K562 (cell line): ENCODE results near the gene BEX3. TPM values are rescaled to one million over a fixed set of nuclear protein-coding genes. Genes with fewer than 3 reads are reported as not detected.

ENCODE experiments used
- ATAC-seq: fragments of 200-7000 bp; cut with Tn5 transposase; 3 replicates; pipeline ENCODE4 v1.9.1; 2020; ENCODE audit warnings: moderate library complexity
- BruUV-seq: library from RNA; stranded (reverse); fragments of 400-500 nt; replicated peaks from 2 replicates; lab custom pipeline; 2021; lab: Mats Ljungman, UMichigan
- CTCF ChIA-PET: fragments of 300-600 bp; formaldehyde crosslinking; extraction: SDS; loops from one replicate; lab custom pipeline; 2021; ENCODE audit warnings: low intra/inter-chr PET ratio; lab: Yijun Ruan, JAX
- POLR2A ChIA-PET: fragments of 300-600, 350-650 bp; sonication (Branson Sonifier 250); formaldehyde crosslinking; extraction: SDS; loops from one replicate; lab custom pipeline; 2021; ENCODE audit warnings: antibody characterized with exemption, inconsistent platforms; lab: Yijun Ruan, JAX
- DNase-seq, 4 experiments: peaks; one replicate each; pipeline versions ENCODE4 v3.0.0 to v3.0.0-alpha.2; 2011 to 2018; ENCODE audit warnings: low spot score in 3 of 4, mixed read lengths in 3 of 4; ENCODE audit errors: extremely low read depth in 1 of 4
- FAIRE-seq: peaks from 2 replicates; lab custom pipeline; 2011; peaks lifted over from hg19 to GRCh38; lab: Jason Lieb, UNC
- H2AFZ ChIP-seq: 2 replicates; pipeline ENCODE4 v1.6.0; 2011; ENCODE audit warnings: low read depth, low read length, control low read depth, inconsistent platforms
- H3K27ac ChIP-seq: fragments of 200-600 bp; 3 replicates; pipeline ENCODE4 v1.8.0; 2011; ENCODE audit warnings: low read depth, mild to moderate bottlenecking, control low read depth, inconsistent platforms, low read length, moderate library complexity, mixed read lengths; ENCODE audit errors: extremely low read depth
- H3K27me3 ChIP-seq, 2 experiments: fragments of 300-600 bp in 1 of 2; 2 replicates in 1 of 2; 3 replicates in 1 of 2; pipeline versions ENCODE4 v1.6.0 to v1.8.0; 2011; ENCODE audit warnings: inconsistent platforms in 2 of 2, low read length in 2 of 2, mild to moderate bottlenecking in 1 of 2, mixed read lengths in 1 of 2, moderate library complexity in 1 of 2; ENCODE audit not compliant: control insufficient read depth in 2 of 2, insufficient read depth in 2 of 2
- H3K36me3 ChIP-seq: fragments of 300-600 bp; 3 replicates; pipeline ENCODE4 v1.8.0; 2011; ENCODE audit warnings: mild to moderate bottlenecking, low read length, inconsistent platforms; ENCODE audit not compliant: control insufficient read depth, insufficient read depth
- H3K4me1 ChIP-seq, 2 experiments: fragments of 200-600 bp in 1 of 2; replicated peaks in 1 of 2; 2 replicates in 1 of 2; 3 replicates in 1 of 2; pipeline versions ENCODE4 v1.5.1 to v1.8.0; 2011; ENCODE audit warnings: inconsistent platforms in 2 of 2, low read length in 2 of 2, mild to moderate bottlenecking in 1 of 2, mixed read lengths in 1 of 2, moderate library complexity in 1 of 2; ENCODE audit not compliant: control insufficient read depth in 2 of 2, insufficient read depth in 2 of 2
- H3K4me2 ChIP-seq: 2 replicates; pipeline ENCODE4 v1.6.1; 2011; ENCODE audit warnings: low read length, control low read depth, inconsistent platforms, mixed read lengths; ENCODE audit not compliant: insufficient read depth
- H3K4me3 ChIP-seq: fragments of 200-600 bp; sonication (generic), shearing (Covaris generic); 2 replicates; pipeline ENCODE4 v1.5.1; 2016; ENCODE audit warnings: control low read depth, inconsistent platforms
- H3K79me2 ChIP-seq: fragments of 200-600 bp; 3 replicates; pipeline ENCODE4 v1.8.0; 2011; ENCODE audit warnings: low read length, inconsistent platforms; ENCODE audit not compliant: control insufficient read depth, insufficient read depth
- H3K9ac ChIP-seq, 2 experiments: 2 replicates each; pipeline versions ENCODE4 v1.6.0 to v1.6.1; 2011; ENCODE audit warnings: low read depth in 2 of 2, low read length in 2 of 2, control low read depth in 1 of 2, inconsistent platforms in 1 of 2, mild to moderate bottlenecking in 1 of 2, mixed read lengths in 1 of 2; ENCODE audit not compliant: insufficient read depth in 1 of 2
- H3K9me1 ChIP-seq: one replicate; pipeline ENCODE4 v1.6.0; 2011; ENCODE audit warnings: inconsistent platforms, mild to moderate bottlenecking, low read length, moderate library complexity; ENCODE audit not compliant: control insufficient read depth, insufficient read depth
- H3K9me3 ChIP-seq: replicated peaks from 2 replicates; pipeline ENCODE4 v1.5.1; 2011; ENCODE audit warnings: low read depth, low read length, inconsistent platforms; ENCODE audit not compliant: control insufficient read depth, insufficient read depth
- H4K20me1 ChIP-seq: replicated peaks from 2 replicates; pipeline ENCODE4 v1.6.1; 2011; ENCODE audit warnings: low read length, inconsistent platforms, mixed read lengths; ENCODE audit not compliant: control insufficient read depth, insufficient read depth
- CHD1 ChIP-seq: fragments of 200-600 bp; sonication (generic); IDR thresholded peaks from one replicate; pipeline ENCODE4 v1.6.1; 2012; ENCODE audit warnings: mild to moderate bottlenecking, moderate library complexity, low read length, inconsistent platforms
- E2F3 ChIP-seq: fragments of 250-450 bp; sonication (Bioruptor Pico); IDR thresholded peaks from 2 replicates; pipeline ENCODE4 v1.4.0; 2020; ENCODE audit warnings: mild to moderate bottlenecking
- KLF10 ChIP-seq: fragments of 250-450 bp; sonication (Bioruptor Pico); IDR thresholded peaks from 2 replicates; pipeline ENCODE4 v1.6.1; 2021; ENCODE audit warnings: matching md5 sums
- KLF13 ChIP-seq: fragments of 450-650 bp; IDR thresholded peaks from 2 replicates; pipeline ENCODE4 v1.6.1; 2016; ENCODE audit warnings: missing genetic modification characterization, low read depth, mild to moderate bottlenecking, missing compliant biosample characterization, moderate library complexity, borderline replicate concordance
- MCM2 ChIP-seq: fragments of 450-650 bp; IDR thresholded peaks from 2 replicates; pipeline ENCODE4 v1.6.1; 2017; ENCODE audit warnings: low read depth, mild to moderate bottlenecking
- POLR2G ChIP-seq: fragments of 200-400 bp; formaldehyde crosslinking; IDR thresholded peaks from 2 replicates; pipeline ENCODE4 v1.6.1; 2017; ENCODE audit warnings: low read depth, mild to moderate bottlenecking, antibody characterized with exemption, low read length, moderate library complexity
- POLR2H ChIP-seq: IDR thresholded peaks from 2 replicates; pipeline ENCODE4 v1.6.1; 2016; ENCODE audit warnings: missing genetic modification characterization, low read depth, mild to moderate bottlenecking, control low read depth, missing compliant biosample characterization, moderate library complexity
- SMAD4 ChIP-seq: fragments of 250-450 bp; sonication (Bioruptor Pico); conservative IDR thresholded peaks from 2 replicates; pipeline ENCODE4 v1.8.0; 2021; ENCODE audit warnings: inconsistent platforms, mild to moderate bottlenecking, moderate library complexity
- TARDBP ChIP-seq: fragments of 450-650 bp; IDR thresholded peaks from 2 replicates; pipeline ENCODE4 v1.6.1; 2016
- YBX1 ChIP-seq: fragments of 450-650 bp; IDR thresholded peaks from 2 replicates; pipeline ENCODE4 v1.7.1; 2016; ENCODE audit warnings: mild to moderate bottlenecking
- ZNF140 ChIP-seq: fragments of 250-450 bp; sonication (Bioruptor Pico); IDR thresholded peaks from 2 replicates; pipeline ENCODE4 v1.8.0; 2021; ENCODE audit warnings: moderate library complexity, mild to moderate bottlenecking, inconsistent platforms
- ZNF165 ChIP-seq: fragments of 250-450 bp; sonication (Bioruptor Pico); IDR thresholded peaks from 2 replicates; pipeline ENCODE4 v1.4.0; 2020; ENCODE audit warnings: borderline replicate concordance
- ZNF224 ChIP-seq: sonication (generic); formaldehyde crosslinking; IDR thresholded peaks from 2 replicates; pipeline ENCODE4 v1.8.0; 2022; ENCODE audit warnings: mild to moderate bottlenecking, missing genetic modification reagents
- WGBS: fragments of 100-300 bp; shearing (Covaris generic); methylation state at CpG from one replicate; pipeline ENCODE4 v1.1.6; 2016; ENCODE audit warnings: low coverage, mixed read lengths; ENCODE audit not compliant: insufficient coverage; ENCODE audit errors: missing lambda C conversion rate; 5-methylcytosine and 5-hydroxymethylcytosine counted together
- in situ Hi-C: fragments of 300-500 bp; cut with MboI; formaldehyde crosslinking; loops from 4 replicates; pipeline ENCODE4 v1.15.0; 2018; ENCODE audit warnings: inconsistent platforms, mixed read lengths
- intact Hi-C: fragments of 100-400 bp; cut with micrococcal nuclease; formaldehyde crosslinking; loops from 2 replicates; pipeline ENCODE4 v1.14.2; 2022
- polyA plus RNA-seq, 8 experiments: library from polyadenylated mRNA; depleted of rRNA in 4 of 8; stranded (reverse) in 5 of 8; unstranded in 3 of 8; fragments of >200 nt; fragmentation: Nextera tagmentation in 2 of 8; fragmentation: Illumina TruSeq in 1 of 8; extraction: Ambion mirVana in 2 of 8; extraction: Trizol in 1 of 8; gene quantifications; 2 replicates each; pipeline versions ENCODE4 v1.2.1 to v1.2.3, GENCODE V29; 2011 to 2014; ENCODE audit warnings: inconsistent platforms in 1 of 8, missing spikeins in 1 of 8
- total RNA-seq, 7 experiments: library from RNA; depleted of rRNA in 6 of 7; stranded (reverse); fragments of >200 nt in 6 of 7; fragmentation: Illumina TruSeq in 2 of 7; extraction: Trizol in 2 of 7; gene quantifications; 2 replicates each; pipeline versions ENCODE4 v1.2.1 to v1.2.3, GENCODE V29; 2011 to 2021; ENCODE audit warnings: low replicate concordance in 1 of 7
- TF ChIP-seq, protein P1 (sequence below): fragments of 450-650 bp; formaldehyde crosslinking; IDR thresholded peaks from 2 replicates; pipeline ENCODE4 v1.4.0; 2022; ENCODE audit warnings: missing genetic modification characterization
- TF ChIP-seq, protein P2 (sequence below): fragments of 250-450 bp; sonication (Bioruptor Pico); IDR thresholded peaks from 2 replicates; pipeline ENCODE4 v1.5.1; 2021; ENCODE audit warnings: mild to moderate bottlenecking

The BEX3 gene
- total and polyA plus RNA-seq, 9 of the 15 experiments (the other 6 are each of a cell fraction or from before 2014, with no cell fraction given), result 0.21 to 0.47 TPM; not detected in 7

DNA sequence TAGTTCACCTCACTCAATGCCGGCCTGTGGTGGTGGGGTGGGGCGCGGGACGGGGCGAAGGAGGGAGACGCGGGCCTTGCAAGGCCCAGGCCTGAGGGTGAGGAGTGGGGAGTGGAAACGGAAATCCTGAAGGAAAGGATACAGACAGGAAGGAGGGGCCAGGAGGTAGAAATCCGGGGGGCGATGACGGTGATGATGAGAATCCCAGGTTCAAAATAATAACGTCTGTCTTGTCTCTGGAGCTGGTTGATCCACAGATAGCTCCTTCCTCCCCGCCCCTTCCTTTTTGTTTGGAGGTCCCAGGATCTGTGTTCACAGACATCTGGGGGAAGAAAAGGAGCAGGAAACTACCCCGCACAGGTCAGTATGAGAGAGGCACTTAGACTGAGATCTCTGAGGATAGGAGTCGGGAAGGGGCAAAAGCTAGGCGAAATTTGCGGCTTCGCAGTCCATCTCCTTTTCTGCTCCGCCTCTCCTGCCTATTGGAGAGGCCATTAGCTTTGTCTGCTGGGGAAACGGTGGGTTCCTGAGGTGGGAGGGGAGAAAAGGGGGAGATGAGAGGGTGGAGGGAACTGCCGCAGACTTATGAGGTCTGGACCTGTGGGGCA is 45.6 kb upstream of the BEX3 start:
- peak overlapping the region; percentile 46 for H3K4me2 ChIP-seq
- intact Hi-C loops, result no loop called here
- FAIRE-seq (no peak), DNase-seq (no peak), ATAC-seq (peak; percentile 42)
- H3K4me3 ChIP-seq, result no peak overlapping the region
- H3K4me1 ChIP-seq, result no peaks in the 10 kb centered on the region; a peak in 1 of 5 replicates
- in situ Hi-C loops, result no loop called here
- no peaks in the 10 kb centered on the region for H3K36me3 ChIP-seq
- H3K9ac ChIP-seq, result 0 out of 4 replicates have a peak overlapping the region, but pooled peaks of 1 of the 2 experiments have one; percentile 68
- no peaks in the 10 kb centered on the region; a peak in 1 of 5 replicates for H3K27me3 ChIP-seq
- ChIA-PET POLR2A (interaction anchor here (0.9 to 1.2 kb wide), 2 partner anchors 10 to 28 kb away, joined by 3 to 4 read pairs; no protein-coding TSS in a partner anchor), CTCF (no interaction called here)
- H4K20me1 ChIP-seq, result no peaks in the 10 kb centered on the region
- no peak overlapping the region for H3K27ac ChIP-seq
- BruUV-seq, result no TSS peak
- peak overlapping the region; percentile 76 for H2AFZ ChIP-seq
- H3K79me2 ChIP-seq, result no peaks in the 10 kb centered on the region
- no peaks in the 10 kb centered on the region for H3K9me3 ChIP-seq
- no peaks in the 10 kb centered on the region for H3K9me1 ChIP-seq
- WGBS, result 18% methylated on average over 10 of the region's 21 CpGs
- TF ChIP-seq, protein P1, sequence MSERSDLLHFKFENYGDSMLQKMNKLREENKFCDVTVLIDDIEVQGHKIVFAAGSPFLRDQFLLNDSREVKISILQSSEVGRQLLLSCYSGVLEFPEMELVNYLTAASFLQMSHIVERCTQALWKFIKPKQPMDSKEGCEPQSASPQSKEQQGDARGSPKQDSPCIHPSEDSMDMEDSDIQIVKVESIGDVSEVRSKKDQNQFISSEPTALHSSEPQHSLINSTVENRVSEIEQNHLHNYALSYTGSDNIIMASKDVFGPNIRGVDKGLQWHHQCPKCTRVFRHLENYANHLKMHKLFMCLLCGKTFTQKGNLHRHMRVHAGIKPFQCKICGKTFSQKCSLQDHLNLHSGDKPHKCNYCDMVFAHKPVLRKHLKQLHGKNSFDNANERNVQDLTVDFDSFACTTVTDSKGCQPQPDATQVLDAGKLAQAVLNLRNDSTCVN (CRISPR knock-in tag), result no peak
- TF ChIP-seq ZNF165 (CRISPR knock-in tag) (no peak), MCM2 (no peak), ZNF224 (CRISPR knock-in tag) (no peak), KLF10 (CRISPR knock-in tag) (no peak), POLR2G (no peak), E2F3 (CRISPR knock-in tag) (no peak), YBX1 (no peak), KLF13 (tag) (no peak), TARDBP (no peak), CHD1 (no peak), POLR2H (tag) (no peak), SMAD4 (no peak), ZNF140 (CRISPR knock-in tag) (no peak)
- TF ChIP-seq, protein P2, sequence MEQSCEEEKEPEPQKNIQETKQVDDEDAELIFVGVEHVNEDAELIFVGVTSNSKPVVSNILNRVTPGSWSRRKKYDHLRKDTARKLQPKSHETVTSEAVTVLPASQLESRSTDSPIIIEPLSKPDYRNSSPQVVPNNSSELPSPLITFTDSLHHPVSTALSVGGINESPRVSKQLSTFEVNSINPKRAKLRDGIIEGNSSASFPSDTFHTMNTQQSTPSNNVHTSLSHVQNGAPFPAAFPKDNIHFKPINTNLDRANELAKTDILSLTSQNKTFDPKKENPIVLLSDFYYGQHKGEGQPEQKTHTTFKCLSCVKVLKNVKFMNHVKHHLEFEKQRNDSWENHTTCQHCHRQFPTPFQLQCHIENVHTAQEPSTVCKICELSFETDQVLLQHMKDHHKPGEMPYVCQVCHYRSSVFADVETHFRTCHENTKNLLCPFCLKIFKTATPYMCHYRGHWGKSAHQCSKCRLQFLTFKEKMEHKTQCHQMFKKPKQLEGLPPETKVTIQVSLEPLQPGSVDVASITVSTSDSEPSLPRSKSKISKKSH (CRISPR knock-in tag), result no peak
